GM18951 (cell line): ENCODE data around the gene CCDC28B.

Experiments used
- POLR2A ChIP-seq: IDR thresholded peaks from 4 replicates; pipeline ENCODE4 v1.6.1; 2011; ENCODE audit warnings: mild to moderate bottlenecking; ENCODE audit not compliant: insufficient read length, insufficient read depth; ENCODE audit errors: extremely low read depth
- in situ Hi-C: fragments of 300-500 bp; cut with MboI; formaldehyde crosslinking; loops from one replicate; pipeline ENCODE4 v1.12.0; 2022; ENCODE audit warnings: low sequenced_read_pairs, mixed read lengths, inconsistent platforms; ENCODE audit not compliant: unreplicated experiment

Gene CCDC28B

GRCh38 chr1:32246888-32247273 is 46.5 kb downstream of the CCDC28B start, which contains the start of gene FAM167B:
FAM167B (plus strand) TSS chr1:32247222; CDS start chr1:32247422, 200 bp downstream.
- in situ Hi-C loops, result no loop called here
- TF ChIP-seq POLR2A, result no peak

GRCh38 chr1:32247452-32247851 is 47.1 kb downstream of the CCDC28B start:
- in situ Hi-C loops, result no loop called here
- TF ChIP-seq POLR2A, result no peak

GRCh38 chr1:32247983-32248889 is 47.8 kb downstream of the CCDC28B start:
- peak; percentile 41 for TF ChIP-seq POLR2A
- in situ Hi-C loops, result no loop called here

GRCh38 chr1:32249831-32250525 is 49.6 kb downstream of the CCDC28B start:
- in situ Hi-C loops, result no loop called here

GRCh38 chr1:32250893-32251716 is 50.7 kb downstream of the CCDC28B start, which contains the start of gene LCK:
LCK (plus strand) TSS chr1:32251265; CDS start chr1:32274330, 23,065 bp downstream.
- peak; percentile 63 for TF ChIP-seq POLR2A
- in situ Hi-C loops, result no loop called here

More at GRCh38 chr1:32249831-32250525, 49.6 kb downstream of the CCDC28B start:
- peak; percentile 59 for TF ChIP-seq POLR2A
